Measurements from ENCODE around the gene GRB10.
"Not testable (repeated sequence)": the region's sequence is repeated elsewhere in the genome, so short reads cannot be mapped to it uniquely, and the experiment has no call there.

GRB10 gene

GRCh38 chr7:50739744-50740435 is 42.8 kb downstream of the GRB10 start:
- DNase-seq: no peak

DNA sequence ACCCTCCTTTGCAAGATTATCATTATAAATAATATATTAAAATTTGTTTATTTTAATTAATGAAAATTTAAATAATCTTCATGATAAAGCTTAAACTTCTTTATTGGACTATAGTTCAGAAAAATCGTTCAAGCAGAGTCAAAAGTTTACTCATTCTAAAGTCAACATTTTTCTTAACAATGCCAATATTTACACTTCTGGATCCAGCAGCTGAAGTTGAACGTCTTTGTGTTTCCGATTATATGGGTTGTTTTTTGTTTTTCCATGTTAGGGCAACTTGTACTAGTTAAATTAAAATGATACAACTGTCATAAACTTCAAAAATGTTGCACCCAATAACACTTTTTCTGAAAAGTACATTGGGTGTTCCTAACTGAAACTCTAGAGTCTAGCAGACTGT is 43.8 kb downstream of the GRB10 start:
- DNase-seq: no peak

- DNase-seq: not testable (repeated sequence)
Observed at GRCh38 chr7:50735836-50736235, 46.9 kb downstream of the GRB10 start.

DNA sequence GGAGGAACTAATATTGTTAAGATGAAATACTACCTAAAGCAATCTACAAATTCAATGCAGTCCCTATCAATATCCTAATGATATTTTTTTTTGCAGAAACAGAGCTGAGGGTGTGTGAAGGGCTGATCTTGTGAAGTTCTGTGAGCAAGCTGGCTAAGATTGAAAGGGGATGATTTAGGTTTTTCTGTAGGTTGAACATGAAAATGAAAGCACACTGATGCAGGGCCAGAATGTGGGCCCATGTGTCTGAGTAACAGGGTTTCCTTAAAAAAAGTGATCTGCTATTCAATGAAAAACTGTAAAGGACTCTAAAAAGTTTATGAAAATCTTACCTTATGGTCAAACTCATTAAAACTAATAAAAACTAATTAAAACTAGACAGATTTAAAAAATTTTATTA is 47.4 kb downstream of the GRB10 start:
- no peak for DNase-seq

DNA sequence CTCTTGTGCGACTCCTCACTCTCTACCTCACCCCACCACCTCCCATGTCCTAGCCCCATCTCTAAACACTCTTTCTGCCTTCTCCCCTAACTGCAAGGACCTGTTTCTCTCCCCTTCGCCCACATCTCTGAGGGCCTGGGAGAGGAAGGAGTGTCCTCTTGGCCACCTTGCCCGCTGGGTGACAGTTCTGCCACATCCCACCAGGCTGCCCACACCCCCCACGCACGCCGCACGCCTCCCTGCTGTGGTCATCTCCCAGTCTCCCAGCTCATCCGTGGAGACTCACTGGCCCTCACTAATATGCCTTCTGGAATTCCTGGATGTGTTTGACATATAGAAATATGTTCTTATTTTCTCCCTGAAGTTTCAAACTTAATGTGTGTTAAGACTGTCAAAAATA is 48.5 kb downstream of the GRB10 start:
- DNase-seq: no peak

GRCh38 chr7:50733552-50733951 is 49.1 kb downstream of the GRB10 start:
- no peak for DNase-seq

DNA sequence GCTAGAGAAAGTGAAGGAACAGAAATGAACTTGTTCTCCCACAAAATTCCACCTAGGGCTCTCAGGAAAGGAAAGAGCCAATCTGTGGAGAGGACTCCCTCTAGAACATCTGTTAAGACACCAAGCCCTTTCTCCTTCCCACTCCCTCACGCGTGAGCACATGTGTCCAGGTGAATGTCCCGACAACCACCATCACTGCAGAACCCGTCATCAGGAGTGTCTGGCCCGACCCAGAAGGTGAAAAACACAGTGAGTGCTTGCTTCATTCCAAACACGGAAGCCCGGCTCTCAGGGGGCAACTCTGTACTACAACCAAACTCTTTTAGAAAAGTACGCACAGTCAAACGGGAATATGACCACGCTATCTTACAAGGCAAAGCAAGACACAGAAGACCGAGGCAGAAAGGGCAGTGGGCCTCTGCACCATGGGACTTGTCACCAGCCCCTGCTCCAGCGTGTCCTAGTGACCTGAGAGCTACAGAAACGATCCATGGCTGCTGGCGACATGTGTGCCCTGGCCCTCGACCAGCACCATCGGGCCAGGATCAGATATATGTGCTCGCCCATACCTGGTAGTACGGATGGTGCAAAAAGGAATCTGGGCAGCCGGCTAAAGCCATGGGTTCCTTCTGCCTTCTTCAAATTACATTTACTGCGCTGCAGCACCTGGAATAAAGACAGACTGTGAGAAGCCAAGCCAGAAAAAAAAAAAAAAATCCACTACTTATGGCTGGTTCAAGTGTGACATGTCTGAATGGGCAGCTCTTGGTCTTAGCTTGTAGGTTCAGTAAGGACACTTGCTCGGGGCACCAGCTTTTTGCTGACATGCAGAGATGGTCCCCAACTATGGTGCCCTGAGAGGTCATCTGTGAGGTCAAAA is 50.8 kb downstream of the GRB10 start:
- no peak for DNase-seq

- DNase-seq: no peak
Observed at GRCh38 chr7:50730446-50731400, 52.0 kb downstream of the GRB10 start.

DNA sequence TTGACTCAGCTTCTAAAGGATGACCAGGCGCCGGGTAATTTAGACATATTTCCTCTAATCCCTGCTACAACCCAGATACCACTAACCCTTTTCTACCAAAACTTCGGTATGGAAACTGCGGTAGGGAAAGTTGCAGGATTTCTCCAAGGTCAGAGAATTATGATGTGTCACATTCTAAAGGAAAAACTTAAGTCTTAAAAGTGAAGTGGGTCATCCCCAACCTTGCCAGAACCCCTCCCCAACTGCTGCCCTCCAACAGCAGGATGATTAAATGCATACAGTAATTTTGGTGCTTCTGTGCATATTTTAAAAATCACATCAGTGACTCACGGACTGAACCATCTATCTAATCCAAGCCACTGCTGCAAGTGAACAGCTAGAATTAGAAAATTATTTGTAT is 52.7 kb downstream of the GRB10 start:
- no peak for DNase-seq

DNA sequence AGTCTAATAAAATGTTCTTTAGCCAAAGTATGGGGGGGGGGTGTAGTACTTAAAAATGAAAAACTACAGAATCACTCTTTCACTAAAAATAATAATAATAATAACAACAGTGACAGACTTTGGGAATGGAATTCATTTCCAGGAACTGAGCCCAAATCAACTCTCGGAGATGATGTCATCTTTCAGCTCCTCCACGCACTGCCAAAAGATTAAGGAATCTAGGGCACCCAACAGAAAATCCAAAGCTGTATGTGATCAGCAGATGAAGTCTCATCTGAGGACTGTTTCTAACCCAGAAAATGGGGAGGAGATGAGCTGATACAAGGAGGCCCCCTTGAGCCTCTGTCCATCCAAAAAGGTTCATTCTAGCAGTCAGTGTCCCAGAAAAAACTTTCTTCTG is 54.5 kb downstream of the GRB10 start:
- DNase-seq: no peak

DNA sequence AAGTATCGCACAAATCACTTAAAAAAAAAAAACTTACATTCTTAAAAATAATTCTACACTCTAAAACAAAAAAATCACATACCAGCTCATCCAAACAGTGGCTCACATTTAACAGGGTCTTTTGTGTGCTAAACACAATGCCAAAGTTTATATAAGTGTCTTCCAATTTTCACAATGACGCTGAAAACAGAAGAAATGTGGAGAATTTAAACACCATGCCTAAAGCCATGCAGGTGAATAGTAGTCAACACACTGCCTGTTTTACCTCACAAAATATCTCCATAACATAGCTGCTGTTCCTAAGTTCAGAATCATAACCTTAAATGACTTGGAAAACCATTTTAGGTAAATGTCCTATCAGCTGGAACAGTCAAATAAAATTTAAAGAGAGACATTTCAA is 55.0 kb downstream of the GRB10 start:
- DNase-seq: no peak

DNA sequence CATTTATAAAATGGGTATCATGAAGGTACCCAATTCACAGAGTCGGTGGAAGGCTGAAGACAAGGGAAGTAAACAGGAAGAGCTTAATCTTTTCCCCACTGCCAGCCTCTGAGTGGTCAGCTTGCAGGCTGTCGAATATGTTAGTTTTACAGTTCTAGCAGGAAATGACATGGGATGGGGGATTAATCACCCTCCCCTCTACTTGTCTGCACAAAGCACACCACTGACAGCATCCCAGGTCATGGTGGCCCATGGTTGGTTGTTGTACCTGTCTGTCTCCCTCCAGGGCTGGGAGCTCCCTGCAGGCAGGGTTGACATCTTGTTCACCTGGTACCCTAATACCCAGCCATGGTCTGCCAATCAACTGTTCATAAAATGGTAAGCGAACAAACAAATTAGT is 55.6 kb downstream of the GRB10 start:
- no peak for DNase-seq

- DNase-seq: no peak
Observed at GRCh38 chr7:50725774-50726173, 56.9 kb downstream of the GRB10 start.

GRCh38 chr7:50724526-50725520 is 57.9 kb downstream of the GRB10 start:
- DNase-seq: no peak

- no peak for DNase-seq
Observed at GRCh38 chr7:50723888-50724287, 58.8 kb downstream of the GRB10 start.

- DNase-seq: no peak
Observed at GRCh38 chr7:50723173-50723572, 59.5 kb downstream of the GRB10 start.

DNA sequence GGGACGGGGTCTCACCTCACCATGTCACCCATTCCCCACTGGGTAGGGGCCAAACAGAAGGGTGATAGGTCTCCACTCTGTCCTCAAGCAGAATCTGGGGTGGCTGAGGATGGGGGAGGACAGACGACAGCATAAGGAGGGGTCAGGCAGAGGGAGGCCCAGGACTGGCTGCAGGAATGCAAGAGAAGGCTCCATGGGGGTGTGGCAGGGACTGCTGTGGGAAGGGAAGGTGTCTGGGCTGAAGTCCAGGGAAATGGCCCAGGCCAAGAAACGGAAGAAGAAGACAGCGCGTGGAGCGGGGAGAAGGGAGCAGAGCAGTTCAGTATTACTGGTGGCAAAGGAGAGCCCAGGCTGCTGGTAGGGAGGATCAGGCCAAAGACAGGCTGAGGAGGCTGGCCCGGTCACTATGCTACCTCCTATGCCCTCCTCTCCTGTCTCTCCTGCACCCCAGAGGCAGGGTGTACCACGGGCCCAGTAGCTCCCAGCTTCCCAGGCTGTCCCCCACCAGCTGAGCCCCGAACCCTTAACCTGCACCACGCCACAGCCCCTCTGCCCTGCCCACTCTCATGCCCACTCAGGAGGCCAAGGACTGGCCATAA is 60.9 kb downstream of the GRB10 start:
- DNase-seq: no peak

DNA sequence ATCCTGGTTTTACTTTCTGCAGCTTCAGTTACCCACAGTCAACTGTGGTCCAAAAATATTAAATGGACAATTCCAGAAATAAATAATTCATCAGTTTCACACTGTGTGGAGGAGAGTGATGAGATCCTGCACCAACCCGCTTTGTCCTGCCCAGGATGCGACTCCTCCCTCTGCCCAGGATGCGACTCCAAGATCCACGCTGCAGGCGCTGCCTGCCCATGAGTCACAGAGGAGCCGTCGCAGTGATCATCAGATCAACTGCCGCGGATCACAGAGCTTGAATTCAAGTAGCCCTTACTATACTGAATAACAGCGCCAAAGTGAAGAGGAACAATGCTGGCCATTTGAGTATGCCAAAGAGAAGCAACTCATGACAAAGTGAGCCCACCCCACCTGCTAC is 61.5 kb downstream of the GRB10 start:
- no peak for DNase-seq

- no peak for DNase-seq
Observed at GRCh38 chr7:50720295-50720694, 62.4 kb downstream of the GRB10 start.

DNA sequence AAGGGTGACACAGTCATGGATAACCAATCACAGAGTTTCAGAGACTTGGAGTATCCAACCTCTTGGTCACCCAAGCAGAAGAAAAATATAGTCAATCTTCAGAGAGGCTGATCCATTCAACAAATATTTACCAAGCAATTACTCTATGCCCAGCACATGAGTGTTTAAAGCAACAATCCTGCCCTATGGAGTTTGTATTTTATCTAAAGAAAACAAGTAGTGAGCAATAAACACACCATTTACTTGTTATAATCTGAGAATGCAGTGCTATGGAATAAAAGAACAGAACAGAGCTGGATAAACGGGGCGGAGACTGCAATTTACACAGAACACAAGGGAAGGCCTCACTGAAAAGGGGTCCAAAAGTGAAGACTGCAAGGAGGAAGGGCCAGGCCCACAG is 63.8 kb downstream of the GRB10 start:
- no peak for DNase-seq

- no peak for DNase-seq
Observed at GRCh38 chr7:50718311-50718710, 64.4 kb downstream of the GRB10 start.

DNA sequence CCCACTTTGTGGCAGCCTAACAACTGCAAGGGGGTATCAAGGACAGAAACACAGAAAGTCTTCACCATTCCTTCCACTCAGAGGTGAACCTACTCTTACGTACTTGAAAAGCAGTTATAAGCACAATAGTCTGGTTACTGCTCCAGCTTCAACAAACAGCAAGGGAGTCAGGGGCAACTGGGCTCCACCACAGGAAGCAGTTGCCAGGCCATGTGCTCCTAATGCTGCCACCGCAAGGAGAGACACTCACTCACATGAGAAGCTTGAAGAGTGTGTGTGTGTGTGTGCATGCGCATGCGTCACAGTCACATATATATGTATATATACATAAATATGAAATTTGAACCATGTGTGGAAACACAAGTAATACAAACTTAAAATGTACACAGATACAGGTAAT is 65.5 kb downstream of the GRB10 start:
- no peak for DNase-seq

Data from NCI-H1436 treated with DMSO at 0.1 percent for 48 hours (cell line).